ENCODE data around the gene LEO1.
A peak's percentile ranks its signal among the peaks of the same experiment; 100 is the strongest.

Gene LEO1

DNA sequence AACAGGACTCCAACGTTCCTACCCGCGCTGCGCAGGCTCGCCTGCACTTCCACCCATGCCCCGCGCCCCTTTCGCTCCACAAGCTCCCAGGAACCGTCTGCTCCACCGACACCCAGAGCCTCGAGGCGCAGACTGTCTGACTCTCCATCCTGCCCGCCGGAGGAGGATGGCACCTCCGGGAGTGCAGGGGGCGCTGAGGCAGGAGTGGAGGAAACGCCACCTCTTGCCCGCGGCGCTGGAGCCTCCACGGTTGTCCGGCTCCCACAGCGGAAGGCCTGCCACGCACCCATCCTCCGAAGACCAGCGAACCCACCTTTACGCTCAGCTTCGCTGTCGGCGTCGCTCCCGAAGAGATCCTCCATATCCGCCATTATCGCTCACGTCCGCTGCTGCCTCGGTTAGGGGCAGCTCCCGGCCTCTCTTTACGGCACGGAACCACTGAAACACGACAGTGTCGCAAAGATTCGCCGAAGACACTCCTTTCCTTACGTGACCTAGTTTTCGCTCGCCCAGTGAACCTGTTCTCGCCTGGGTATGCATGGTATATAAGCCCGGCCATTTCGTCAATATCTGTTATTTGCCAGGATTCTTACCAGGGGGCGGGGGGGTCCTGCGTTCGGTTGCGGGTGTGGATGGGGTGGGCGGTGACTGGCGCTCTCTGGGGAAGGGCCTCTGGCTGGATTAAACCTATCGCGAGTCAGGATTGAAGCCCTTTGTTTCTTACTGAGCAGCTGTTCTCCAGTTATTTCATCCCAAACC is at the start of gene LEO1:
Gene LEO1 (minus strand): TSS at position 404 of the 759 bp plus-strand sequence. CDS start 33 bp downstream, at position 371.
- DNase-seq: peak; percentile 79

DNA sequence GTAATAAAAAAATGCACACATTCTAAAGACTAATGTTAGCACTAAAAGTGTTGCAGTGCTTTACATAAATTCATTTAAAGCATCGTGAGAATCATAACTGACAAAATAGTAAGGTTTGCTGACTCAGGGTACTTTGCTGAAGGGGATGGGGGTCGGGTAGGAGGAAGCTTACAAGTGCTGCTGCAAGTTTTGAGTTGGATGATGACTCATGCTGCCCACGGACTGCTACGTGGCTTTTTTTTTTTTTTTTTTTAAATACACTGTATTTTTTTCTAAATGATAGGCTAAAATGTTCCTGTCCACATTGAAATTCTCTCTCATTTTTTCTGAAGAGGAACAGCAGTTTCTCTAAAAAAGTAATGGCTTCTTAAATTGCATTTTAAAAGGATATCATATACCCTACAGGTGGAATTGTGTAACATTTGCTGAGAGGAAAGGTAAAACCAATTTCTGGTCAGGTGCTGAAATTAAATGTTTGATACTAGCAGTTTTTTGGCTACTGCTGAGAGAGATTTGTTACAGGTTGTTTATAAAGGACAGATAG is 49.6 kb upstream of the LEO1 start:
- DNase-seq: peak; percentile 34

DNA sequence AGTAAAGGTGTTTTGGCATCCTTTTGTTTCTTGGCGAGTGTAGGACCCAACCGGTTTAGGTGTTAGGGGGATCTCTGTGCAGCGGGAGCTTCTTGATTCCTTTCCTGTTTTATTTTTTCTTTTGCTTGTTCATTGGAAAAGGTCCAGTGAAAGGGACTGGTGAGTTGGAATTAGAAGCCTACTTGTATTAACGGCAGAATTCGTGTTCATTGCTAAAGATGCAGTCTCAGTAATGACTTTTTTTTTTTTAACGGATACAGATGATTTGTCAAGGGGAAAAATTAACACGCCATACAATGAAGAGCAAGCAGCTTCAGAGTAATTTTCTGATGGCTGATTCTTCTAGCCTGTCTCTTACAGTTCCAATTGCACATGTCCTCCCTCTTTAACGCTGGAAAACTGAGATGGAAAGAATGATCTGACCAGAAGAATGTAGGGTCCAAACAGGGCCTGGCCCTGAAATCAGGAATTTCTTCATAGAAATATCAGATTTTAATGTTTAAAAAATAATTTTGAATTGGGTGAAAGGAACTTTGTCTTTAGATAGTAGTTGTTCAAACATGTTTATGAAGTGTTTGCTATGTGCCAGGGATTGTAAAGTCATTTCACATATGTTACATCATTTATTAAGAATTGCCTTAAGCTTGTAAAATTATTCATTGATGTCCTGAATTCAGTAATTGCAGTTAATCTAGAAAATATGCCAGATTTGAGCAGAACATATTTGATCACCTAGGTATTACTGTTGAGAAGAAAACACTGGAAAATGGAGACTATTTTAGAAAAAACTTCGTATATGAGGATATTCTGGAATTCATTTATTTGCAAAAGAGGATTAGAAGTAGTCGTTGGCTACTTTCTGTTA is 48.9 kb upstream of the LEO1 start:
- no peak for DNase-seq

DNA sequence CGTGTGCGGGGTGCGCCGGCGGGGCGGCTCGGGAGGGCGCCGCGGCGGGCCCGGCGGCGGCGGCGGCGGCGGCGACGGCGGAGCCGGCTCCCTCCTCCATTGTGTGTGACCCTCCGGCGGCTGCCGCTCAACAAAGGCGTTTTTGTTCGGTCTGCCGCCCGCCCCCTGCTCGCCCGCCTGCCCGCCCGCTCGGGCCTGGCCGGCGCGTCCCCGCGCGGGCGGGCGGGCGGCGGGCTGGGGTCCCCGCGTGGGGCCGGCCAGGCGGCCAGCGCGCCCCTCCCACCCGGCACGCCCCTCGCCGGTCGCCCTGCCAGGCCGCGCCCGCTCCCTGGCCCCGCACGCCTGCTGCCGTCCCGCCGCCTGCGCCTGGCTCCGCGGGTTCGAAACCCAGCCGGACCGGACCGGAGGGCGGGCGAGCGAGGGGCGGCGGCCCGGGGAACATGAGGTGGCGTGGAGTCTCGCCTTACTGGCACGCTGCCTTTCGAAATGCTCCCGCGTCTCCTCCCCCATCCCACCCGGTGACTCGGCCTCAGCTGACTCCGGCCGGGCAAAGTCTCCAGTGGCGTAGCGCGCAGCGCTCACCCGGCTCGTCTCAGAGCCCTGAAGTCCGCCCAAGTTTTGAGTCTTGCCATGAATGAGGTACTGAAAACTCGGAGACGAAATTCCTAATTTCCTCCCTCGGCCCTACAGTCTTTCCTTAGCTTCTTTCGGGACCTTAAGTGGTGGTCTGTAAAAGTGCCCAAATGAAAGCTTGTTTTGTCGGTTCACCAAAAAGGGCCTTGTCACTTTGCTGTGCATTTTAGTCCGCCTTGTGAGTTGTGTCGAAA is 48.0 kb upstream of the LEO1 start:
- DNase-seq: peak; percentile 72

DNA sequence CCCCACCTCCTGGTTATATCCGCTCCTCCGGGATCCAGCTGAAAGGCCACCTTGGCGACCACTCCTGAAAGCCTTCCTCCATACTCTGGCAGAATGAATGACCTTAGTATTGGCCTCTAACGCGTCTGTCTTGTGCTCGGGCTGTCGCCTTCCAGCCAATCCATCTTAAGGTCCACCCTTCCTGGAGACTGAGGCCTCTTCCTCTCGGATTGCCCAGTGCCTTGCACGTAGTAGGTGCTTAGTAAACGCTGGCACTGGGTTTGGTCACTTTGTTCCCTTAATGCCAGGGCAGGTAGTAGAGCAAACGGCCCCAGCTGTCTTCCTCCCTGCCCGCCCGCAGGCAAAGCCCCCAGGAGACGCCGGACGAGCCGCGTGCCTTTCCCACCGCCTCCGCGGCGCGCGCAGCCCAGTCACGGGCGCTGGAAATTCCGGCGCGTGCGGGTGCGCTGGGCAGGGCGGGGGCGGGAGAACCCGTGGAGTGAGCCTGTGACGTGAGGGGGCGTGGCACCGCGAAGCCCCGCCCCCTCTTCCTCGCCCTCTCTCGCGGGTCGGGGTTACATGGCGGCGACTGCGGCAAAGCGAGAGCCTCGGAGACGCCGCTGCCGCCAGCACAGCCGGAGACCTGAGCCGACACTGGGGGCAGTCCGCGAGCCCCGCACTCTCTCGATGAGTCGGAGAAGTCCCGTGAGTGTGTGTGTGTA is 47.3 kb upstream of the LEO1 start, which contains the start of gene MAPK6:
Gene MAPK6 (plus strand): TSS at position 527 of the 701 bp plus-strand sequence. CDS start 27,242 bp downstream, outside the sequence.
- DNase-seq: peak; percentile 95

DNA sequence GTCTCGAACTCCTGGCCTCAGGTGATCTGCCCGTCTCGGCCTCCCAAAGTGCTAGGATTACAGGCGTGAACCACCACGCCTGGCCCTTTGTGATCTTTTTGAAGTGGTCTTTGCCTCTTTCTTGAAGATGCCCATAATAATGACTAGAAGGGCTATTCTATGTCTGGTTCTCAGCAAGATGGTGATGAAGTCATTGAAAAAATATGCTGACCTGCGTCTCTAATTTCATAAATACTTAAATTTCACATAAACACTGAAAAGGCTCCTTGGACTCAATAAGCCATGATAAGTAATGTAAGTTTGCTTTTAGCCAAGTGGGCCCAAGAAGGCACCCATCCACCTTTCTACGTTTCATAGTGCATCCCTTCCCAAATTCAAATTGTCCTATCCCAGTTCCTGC is 46.7 kb upstream of the LEO1 start:
- no peak for DNase-seq

DNA sequence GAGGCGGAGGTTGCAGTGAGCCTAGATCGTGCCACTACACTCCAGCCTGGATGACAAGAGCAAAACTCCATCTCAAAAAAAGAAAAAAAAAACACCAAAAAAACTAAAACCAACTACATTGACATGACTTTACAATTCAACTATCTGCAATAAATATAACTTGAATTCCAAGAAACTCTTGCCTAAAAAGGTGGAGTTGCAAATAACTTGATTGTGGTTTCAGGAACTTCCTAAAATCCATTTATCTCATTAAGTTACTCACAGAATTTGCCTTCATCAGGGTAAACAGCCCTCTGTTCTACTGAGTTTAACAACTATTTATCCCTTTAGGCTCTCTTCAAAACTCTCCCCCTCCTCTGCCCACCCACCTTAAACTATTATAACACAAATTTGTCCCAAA is 44.7 kb upstream of the LEO1 start:
- no peak for DNase-seq

DNA sequence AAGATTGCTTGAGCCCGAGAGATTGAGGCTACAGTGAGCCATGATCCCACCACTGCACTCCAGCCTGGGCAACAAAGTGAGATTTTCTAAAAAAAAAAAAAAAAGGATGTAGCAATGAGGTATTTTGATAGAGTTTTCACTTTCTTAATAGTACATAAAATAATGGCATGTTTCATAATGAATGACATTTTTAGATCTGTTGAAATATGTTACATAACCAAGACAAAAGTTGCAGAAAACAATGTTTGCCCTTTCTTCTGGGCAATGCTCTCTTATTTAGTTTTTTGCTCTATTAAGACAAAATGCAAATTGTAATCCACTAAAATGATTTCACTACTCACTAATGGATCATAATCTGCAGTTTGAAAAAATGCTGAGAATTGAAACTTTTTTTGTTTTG is 43.0 kb upstream of the LEO1 start:
- DNase-seq: no peak

DNA sequence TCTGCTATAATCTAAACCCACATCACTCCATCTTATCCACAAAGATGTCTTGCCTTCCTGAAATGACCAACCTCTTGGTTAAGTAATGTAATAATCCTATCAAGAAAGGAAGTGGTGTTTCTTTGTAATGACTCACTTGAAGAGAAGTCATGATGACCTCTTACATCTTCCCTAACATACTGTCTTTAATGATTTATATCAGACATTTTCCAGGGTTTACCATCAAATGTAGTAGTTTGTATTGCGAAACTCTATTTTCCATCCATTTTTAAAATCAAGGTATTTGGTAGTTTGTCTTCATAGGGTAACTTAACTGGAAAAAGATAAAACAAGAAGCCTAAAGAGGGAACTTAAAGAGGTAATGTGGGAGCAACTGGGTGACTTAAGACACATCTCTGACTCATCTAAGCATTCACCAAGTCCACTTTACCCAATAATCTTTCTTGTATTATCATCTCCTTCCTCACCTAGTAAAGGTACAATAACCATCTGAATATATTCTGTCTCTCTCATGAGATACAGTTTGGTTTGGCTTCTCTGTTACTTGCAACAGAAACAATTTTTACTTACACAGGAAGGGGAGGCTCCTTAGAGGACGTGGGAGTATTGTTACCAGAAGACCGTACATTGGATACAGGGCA is 41.7 kb upstream of the LEO1 start:
- DNase-seq: no peak

DNA sequence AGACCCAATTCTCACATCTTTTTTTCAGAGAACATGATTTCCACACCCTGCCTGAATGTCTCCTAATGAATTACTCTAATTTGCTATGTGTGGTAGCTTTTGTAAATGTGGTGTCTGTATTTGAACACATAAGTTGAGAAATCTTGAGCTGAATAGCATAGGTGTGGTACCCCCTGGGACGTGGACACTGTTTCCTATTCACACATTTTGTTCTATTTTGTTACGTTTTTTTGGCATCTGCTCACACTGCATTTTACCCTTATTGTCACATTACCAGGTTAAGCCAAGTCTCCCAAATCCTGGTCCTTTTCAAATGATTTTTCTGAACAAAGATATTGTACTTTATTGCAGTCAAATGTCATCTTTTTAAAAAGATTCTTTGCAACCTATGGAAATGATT is 40.6 kb upstream of the LEO1 start:
- no peak for DNase-seq

DNA sequence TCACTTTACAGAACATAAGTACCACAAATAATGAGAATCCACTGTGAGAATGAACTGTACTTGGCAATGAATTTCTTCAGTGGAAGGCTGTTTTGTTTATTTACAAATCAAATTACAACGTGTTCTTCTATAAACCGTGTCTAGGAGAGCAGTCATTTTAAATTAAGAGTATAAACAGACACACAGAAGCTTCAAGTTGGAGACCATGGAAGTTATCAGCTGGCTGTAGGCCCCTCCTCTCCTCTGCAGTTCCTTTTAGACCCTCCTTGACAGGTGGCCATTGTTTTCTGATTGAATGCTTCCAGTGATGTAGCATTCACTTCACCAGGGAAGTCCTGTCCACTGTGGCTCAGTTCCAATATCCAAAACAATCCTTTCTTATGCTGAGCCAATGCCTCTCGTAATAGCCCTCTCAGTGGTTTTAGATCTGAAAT is 40.1 kb upstream of the LEO1 start:
- no peak for DNase-seq

DNA sequence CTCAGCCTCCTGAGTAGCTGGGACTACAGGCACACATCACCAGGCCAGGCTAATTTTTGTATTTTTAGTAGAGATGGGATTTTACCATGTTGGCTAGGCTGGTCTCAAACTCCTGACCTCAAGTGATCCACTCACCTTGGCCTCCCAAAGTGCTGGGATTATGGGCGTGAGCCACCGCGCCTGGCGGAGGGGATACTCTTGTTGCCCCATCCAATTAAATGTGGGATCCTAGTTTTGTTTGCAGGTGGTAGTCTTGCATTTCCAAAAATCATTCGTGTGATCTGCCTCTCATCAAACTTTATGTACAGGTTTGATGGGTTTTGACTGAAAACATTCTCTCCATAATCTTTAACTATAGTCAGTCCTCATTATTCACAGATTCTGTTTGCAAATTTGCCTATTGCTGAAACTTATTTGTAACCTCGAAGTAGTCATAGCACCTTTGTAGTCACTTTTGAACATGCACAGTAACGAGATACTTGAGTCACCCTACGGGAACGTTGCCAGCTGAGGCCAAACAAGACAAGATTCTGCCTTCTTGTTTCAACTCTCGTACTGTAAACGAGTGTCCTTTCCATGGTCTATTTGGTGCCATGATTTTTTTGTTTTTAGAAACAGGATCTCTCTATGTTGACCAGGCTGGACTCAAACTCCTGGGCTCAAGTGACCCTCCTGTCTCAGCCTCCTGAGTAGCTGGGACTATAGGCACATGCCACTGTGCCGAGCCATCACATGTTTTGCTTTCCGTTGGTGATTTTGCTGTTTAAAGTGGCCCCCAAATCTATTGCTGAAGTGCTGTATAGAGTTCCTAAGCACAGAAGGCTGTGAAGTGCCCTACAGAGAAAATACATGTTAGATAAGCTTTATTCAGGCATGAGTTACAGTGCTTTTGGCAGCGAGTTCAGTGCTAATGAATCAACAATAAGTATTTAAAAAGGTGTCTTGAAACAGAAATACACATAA is 39.3 kb upstream of the LEO1 start:
- no peak for DNase-seq

DNA sequence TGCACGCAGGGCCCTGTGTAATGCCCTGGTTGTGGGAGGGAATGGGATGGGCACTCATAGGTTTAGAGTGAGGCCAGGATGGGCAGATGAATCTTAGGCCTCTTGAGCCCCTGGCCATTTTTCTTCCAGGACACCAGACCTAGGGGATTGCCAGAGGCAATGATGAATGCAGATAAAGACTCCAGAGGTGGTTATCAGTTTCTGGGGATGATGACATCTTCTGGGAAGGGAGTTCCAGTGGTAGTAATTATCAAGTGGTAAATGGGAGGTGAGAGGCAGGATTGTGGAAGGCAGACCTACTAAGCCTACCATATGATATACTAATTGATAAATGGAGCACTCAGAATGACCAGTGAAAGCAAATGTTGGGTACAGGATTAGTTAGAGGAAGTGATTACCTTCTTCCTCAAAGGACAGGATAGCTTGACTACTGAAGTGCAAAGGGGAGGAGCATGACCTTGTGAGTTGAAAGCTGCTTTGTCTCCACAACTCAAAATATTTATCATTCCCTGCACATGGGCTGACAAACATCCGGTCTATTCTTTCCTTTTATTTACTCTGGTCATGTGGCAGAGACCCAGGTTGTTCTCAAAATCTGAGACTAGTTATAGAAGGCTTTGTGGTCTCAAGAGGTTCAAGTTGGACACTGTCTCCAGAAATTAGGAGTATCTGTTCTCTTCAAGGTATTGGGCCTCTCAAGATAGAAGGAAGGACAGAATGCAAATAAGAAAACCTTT is 37.3 kb upstream of the LEO1 start:
- no peak for DNase-seq

DNA sequence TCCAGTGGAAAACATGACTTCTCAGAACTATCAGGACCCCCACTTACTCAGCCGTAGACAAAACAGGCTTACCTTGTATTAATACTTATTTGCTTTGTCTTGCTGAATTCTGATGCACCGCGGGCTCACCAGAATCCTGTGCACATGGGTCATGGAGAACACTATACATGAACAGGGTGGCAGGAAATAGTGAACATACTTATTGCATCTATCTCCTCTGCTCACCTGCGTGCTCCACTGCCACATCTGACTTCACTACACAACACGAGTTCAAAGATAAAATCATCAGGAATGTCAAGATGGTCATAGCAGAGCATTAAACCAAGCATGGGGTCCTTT is 36.8 kb upstream of the LEO1 start:
- no peak for DNase-seq

DNA sequence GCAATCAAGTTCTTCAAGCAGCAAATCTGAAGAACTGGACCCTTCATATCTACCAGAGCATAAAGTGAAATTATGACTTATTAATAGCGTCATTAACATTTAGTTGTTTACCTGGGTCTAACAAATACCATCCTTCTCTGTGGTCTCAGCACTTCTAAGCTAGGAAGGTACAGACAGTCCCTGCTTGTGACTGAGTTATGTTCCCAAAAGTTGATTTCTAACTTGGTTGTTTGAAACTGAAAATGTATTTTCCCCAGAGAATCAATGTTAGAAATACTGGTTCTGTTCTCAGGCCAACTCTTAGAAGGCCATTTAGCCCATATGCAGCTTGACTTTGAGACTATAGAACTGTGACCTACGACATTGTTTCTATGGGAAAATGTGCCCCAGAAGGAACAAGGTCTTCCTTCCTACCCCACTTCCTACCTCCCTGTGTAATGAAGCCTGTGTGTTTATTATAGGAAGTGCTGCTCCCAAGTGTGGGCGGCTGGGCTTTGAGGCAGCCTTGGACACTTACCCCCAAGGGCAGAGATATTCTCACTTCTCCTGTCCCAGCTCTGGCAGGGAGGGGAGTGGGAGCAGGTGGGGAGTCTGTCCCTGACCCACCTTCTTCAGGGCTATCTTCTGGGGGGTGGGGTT is 35.2 kb upstream of the LEO1 start:
- no peak for DNase-seq

DNA sequence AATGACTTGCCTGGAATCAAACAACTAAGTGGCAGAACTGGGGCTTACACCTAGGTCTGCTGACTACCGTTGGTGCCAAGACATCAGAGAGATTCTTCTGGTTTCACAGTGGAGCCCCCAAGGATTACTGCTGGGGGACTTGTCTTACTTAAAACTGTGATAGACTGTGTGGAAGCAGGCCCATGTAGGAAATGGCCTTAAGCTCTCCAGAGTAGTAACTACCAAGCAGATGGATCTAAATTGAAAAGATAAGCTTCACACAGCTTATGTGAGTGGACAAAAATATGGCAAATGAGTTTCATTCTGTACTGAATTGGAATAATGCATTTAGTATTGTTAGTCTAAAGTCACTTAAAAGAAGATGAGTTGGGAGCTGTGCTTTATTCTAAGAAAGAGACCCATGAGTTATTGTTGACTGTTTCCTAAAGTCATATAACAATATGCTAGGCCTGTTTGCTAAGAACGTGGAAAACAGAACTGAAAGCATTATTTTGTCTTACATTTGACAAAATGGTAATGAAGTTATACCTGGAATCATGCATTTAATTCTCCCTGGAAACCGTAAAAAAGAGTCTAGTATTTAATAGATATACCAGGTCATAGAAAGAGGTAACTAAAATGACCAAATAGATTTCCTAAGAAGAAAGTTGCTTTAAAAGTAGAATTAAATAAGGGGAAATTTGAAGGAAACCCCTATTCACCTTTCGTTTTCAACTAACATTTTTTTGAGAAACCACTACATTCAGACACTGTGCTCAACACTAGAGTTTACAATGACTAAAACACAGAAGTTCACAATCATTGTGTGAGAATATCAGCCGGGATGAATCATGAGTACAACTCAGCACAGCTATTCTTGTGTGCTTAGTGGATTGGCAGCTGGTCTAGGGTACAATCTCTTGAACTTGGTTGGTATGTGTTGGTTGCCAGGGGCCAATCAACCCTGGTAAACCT is 34.4 kb upstream of the LEO1 start:
- no peak for DNase-seq

DNA sequence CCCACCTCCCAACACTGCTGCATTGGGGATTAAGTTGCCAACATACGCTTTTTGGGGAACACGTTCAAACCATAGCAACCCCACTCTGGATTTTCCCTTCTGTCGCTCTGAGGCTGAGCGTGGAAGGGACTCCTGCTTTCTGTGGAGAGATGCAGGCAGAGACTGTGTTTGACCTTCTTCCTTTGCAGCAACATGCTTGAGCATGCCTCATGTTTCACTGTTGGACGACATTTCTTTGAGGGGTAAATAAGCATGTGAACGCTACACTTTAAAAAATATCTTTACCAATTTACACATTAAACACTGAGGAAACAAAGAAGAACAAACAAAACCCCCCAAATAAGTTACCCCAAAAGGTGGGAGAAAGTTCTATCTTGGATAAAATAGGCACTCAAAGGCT is 33.2 kb upstream of the LEO1 start:
- DNase-seq: no peak

DNA sequence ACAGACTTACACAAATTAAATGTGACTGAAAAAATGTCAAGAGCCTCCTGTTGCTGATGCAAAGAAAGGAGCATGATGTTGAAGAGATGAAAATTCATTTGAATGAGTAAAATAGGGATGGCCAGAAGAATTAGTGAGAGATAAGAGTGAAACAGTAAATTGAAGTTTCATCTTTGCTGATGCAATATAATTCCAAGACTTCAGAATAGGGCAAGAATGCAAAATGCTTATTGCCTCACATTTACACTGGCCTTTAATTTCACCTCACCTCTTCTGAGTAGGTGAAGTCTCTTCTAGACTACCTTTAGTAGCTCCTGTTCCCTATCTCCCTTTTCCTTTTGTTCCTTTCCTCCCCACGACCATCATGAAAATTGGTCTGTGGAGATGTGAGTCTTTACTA is 32.1 kb upstream of the LEO1 start:
- DNase-seq: no peak

Data from activated T-cell treated with anti-CD3 and anti-CD28 coated beads, Interleukin-2, amount 50 U/mL, for 1 hour (primary cell).